Measurements from ENCODE around the gene MDP1.

The MDP1 gene
- total RNA-seq = 0 to 0.06 reads per million in 2 experiments

- DNase-seq (ENCODE audit: low read depth) = peak; percentile 84
These were observed at the start of gene MDP1 for GRCh38 chr14:24215495-24216344. MDP1 (minus strand) TSS chr14:24216066; CDS start chr14:24215955, 111 bp downstream.

DNA sequence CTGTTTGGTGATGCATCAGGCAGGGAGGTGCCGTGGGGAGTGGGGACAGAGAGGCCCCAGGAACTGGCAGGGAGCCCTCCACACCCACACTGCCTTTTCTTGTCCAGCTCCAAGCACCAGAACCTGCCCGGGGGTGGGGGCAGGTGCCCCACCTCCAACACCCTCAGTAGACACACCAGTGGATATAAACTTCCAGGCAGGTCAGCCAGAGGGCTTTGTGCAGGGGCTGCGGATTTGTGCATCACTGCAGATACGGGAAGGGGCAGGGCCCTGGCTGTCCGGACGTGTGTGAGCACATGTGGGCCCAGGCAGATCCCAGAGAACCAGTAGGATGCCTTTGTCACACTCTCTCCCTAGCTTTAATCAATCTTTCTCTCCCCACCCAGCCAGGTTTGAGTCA is 48.4 kb upstream of the MDP1 start:
- DNase-seq (ENCODE audit: low read depth) = no peak

DNA sequence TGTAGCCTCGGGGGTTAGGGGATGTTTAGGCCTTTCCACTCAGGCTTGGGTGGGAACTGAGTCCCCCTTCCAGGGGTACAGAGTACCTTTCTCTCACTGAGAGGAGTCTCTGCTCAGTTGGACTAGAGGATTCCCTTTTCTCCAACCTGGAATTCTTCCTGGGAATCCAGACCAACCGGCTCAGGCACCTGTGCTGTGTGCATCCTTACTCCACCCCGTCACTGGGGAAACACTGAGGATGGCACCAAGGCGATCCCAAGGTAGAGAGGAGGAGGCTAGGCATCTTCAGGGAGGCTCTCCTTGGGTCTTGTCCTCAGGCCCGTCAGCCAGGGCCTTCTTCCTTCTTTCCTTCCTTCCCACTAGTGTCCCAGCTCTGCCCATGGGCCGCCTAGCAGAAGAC is 48.0 kb upstream of the MDP1 start:
- DNase-seq (ENCODE audit: low read depth) = no peak

DNA sequence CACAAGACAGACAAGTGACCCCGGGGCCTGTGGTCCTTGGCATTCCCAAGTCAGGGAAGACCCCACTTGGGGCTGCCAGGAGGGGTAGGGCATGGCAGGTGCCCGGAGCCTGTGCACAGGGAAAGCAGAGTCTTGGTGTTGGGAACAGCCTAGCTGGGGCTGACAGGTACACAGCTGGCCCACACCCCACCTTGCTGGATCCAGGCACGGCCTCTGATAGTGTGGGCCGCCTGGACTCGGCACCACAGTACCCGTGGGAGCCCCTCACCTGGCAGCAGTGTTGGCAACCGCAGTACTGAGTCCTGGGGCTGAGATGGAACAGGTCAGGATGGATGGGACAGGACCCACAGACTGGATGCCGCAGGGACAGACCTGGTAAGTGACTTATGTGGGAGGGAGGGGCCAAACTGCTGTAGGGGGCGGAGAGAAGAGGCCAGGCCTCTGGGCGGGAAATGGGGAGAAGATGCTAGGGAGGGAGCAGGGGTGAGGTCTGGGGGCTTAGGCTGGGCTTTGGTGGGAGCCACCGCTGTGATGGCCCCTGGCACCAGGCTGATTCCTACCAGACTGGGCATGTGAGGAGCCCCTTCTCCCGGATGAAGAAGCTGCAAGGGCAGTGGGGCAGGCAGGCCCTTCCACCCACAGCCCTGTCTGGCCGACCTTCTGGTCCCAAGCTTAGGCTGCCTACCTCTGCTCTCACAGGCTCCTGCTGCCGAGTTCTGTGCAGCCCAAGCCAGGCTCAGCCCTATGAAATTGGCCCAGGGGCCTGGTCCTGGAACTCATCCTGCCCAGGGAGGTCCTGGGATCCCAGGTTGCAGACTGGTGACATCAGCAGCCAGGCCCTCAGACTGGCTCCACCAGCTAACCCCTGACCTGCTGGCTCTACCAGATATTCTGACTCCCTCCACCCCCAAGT is 47.2 kb upstream of the MDP1 start, which contains the start of gene TGM1:
Gene TGM1, minus strand, starts transcription at position 357 of the 913 bp plus-strand sequence. CDS start 825 bp downstream, outside the sequence.
- DNase-seq (ENCODE audit: low read depth) = no peak

- no peak for DNase-seq (ENCODE audit: low read depth)
These were observed 46.1 kb upstream of the MDP1 start for GRCh38 chr14:24261969-24262327.

DNA sequence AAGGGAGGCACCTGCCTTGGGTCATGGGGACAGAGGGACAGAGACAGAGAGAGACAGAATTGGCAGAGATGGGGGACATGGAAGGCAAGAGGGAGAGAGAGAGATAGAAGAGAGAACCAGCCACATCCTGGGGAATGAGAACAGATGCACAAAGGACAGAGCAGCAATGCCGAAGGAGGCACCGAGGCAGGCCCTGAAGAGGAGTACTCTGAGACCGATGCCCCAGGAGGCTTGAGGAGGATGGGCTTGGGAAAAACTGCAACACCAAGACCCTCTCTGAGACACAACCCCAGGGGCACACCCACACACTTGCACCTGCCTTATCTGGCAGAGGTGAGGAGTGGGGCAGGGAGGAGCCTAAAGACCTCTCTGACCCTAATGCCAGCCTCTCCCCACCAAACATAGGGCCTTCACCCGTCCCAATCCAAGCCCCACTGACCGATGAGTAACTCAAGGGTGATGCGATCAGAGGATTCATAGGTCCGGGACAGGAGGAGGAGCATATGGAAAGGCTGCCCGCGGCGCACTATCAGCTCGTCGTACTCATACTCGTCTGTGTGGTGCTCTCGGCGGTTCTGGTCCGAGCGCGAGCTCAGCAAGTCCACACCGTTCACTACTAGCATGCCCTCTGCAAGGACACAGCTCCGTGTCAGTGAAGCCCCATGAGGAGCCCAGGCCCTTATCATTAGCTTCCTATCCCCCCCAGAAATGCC is 45.5 kb upstream of the MDP1 start:
- no peak for DNase-seq (ENCODE audit: low read depth)

GRCh38 chr14:24260780-24261157 is 44.9 kb upstream of the MDP1 start:
- DNase-seq (ENCODE audit: low read depth) = no peak

DNA sequence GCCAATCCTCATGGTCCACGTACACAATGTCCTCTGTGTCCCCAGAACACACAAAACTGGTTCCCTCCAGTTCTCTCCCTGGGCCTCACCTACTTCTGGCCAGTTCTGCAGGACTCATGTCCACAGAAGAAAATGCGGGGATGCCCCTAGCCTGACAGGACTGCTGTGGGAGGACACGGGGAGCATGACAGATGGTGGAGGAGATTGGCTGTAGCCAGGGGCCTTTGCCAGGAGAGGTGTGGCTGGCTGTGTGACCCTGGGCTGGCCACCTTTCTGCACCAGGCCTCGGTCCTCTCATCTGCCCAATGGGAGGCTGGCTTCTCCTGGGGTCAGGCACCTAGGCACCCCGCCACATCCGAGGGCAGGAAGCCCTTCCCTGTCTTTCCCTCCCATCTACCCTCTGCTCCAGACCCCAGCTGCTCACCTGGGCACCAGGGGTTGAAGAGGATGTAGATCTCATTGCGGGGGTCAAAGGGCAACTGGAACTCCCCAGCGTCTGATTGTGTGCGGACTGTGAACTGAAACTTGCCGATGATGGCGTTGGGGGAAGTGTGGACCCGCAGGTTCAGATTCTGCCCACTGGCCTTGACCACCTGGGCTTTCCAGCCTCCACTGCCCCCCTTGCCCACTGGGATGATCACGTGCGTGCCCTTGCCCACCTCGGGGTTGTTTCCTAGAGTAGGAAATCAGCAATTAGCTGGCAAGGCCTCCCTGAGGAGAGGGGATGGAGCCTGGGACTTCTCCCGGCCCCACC is 44.3 kb upstream of the MDP1 start:
- no peak for DNase-seq (ENCODE audit: low read depth)

GRCh38 chr14:24259282-24260025 is 43.6 kb upstream of the MDP1 start:
- no peak for DNase-seq (ENCODE audit: low read depth)

DNA sequence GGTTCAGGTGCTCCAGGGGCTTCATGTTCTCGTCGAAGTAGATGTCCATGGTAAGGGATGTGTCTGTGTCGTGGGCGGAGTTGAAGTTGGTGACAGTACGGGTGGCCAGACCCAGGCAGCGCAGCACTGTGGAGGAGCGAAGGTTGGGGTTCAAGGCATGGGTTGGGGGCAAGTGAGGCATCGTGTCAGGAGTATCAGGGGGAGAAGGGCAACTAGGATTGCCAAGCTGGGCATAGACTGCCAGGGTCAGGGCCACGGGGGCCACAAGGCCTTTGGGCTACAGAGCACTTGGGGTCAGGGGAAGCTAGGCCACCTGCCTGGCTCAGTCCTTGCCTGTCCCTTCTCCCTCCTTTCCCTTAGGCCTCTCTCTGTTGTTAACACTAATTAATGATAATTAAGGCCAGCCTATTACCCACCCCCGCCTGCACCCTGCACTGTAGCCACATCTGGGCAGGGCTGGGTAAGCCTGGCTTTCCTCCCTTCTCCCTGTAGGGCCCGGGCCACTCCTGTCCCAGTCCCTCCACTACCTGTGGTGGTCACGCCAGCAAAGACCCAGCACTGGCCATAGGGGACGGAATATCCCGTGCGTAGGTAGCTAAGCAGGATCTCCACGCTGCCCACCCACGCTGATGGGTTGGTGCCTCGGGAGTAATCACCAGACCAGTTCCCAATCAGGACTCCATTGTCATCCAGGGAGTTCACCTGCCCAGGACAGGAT is 42.8 kb upstream of the MDP1 start:
- DNase-seq (ENCODE audit: low read depth) = no peak

DNA sequence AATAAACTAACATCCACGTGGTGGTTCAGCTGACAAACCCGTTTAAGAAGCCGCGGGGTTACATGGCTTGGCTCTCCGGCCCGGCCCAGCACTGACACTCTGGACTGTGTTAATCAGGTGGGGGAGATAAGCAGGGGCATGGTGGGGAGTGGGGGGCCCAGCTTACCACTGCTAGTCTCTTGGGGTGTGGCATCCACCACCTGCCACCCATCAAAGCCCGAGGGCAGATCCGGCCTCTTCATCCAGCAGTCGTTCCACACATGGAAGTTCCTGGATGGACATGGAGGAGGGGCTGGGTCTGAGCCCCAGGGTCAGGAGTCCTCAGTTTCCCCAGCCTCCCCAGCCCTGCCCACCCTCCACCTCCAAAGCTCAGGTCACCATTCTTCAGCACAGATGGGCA is 42.3 kb upstream of the MDP1 start:
- no peak for DNase-seq (ENCODE audit: low read depth)

DNA sequence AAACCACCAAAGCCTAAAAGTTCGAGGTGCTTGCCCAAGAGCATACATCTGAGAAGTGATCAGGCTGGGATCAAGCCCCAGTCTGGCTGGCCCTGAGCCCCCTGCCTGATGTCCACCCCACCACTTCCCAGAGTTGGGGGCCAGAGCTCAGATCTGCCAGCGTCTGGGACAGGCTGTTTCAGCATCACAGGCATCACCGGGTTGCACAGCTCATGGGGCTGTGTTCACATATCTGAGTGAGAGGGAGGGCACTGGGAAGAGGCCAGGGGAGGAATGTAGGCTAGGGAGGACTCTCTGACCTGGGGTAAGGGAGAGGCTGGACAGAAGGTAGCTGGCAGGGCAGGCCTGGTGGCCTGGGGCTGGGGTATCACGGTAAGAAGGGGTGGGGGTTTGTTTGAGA is 41.1 kb upstream of the MDP1 start:
- no peak for DNase-seq (ENCODE audit: low read depth)

- no peak for DNase-seq (ENCODE audit: low read depth)
These were observed 40.3 kb upstream of the MDP1 start for GRCh38 chr14:24255931-24256711.

GRCh38 chr14:24255438-24255837 is 39.6 kb upstream of the MDP1 start:
- no peak for DNase-seq (ENCODE audit: low read depth)

DNA sequence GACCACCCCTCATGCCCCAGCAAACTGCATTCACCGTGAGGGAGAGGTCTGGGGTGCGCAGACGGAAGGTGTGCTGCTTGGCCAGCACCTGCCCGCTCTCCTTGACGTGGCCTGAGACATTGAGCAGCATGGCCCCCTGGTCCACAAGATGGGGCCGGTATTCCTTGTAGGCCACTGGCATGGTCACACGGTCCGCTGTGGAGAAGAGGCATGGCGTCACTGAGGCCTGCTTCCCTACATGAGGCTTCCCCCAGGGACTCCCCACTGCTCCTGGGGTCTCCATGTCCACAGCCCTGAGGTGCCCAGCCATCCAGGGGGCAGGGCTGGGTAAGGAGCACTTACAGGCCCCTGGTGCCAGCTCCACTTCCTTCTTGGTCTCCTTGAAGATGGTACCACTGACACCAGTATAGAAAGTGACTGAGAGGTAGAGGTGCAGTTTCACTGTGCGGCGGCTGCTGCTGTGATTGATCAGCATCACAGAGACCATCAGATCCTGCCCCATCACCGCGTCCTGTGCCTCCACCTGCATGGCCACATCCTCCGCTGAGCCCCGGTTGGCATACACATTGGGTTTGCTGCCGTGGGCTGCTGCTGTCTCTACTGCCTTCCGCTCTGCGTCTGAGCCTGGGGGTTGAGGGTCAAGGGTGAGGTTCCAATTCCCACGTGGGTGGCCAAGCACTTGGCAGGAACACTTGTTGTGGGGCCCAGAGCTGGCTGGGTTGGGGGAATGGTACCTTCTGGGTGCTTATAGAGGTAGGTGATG is 38.9 kb upstream of the MDP1 start:
- DNase-seq (ENCODE audit: low read depth) = no peak

GRCh38 chr14:24253936-24254335 is 38.1 kb upstream of the MDP1 start:
- DNase-seq (ENCODE audit: low read depth) = no peak

- DNase-seq (ENCODE audit: low read depth) = no peak
These were observed 36.6 kb upstream of the MDP1 start for GRCh38 chr14:24252289-24253124.

GRCh38 chr14:24251880-24252288 is 36.0 kb upstream of the MDP1 start:
- no peak for DNase-seq (ENCODE audit: low read depth)
